CD4-positive, alpha-beta T cell treated with Interleukin-10 for 1 hour (primary cell): ENCODE measurements around the gene FN3KRP.
"Not testable (repeated sequence)": the region's sequence is repeated elsewhere in the genome, so short reads cannot be mapped to it uniquely, and the experiment has no call there.

Experiments used
- DNase-seq: peaks from one replicate; pipeline ENCODE4 v3.0.0-alpha.2; 2020

FN3KRP gene

DNA sequence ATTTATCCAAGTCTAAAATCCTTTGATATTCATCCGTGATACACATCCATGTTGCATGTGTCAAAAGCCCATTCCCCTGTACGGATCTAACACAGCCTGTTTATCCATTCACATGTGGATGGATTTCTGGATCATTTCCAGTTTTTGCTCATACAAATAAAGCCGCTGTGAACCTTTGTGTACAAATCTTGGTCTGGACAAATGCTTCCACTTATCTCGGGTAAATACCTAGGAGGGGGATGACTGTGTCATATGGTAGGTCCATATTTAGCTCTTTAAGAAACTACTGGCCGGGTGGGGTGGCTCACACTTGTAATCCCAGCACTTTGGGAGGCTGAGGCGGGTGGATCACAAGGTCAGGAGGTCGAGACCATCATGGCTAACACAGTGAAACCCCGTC, 29.0 kb downstream of the FN3KRP start:
- DNase-seq, result no peak

DNA sequence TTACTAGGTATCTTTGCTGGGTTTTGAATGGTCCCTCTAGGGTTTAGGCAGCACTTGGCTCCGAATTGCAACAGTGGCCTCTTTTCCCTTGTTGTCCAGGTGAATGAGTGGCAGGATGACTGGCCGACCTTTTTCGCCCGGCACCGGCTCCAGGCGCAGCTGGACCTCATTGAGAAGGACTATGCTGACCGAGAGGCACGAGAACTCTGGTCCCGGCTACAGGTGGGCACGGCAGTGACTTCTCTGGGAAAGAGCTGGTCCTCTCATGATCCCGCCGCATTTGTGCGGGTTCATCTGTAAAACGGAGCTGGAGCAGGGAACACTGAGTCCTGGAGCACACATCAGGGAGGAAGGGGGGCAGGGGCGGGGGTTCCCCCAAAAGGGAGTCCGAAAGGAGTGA, 32.2 kb downstream of the FN3KRP start:
- DNase-seq, result no peak

DNA sequence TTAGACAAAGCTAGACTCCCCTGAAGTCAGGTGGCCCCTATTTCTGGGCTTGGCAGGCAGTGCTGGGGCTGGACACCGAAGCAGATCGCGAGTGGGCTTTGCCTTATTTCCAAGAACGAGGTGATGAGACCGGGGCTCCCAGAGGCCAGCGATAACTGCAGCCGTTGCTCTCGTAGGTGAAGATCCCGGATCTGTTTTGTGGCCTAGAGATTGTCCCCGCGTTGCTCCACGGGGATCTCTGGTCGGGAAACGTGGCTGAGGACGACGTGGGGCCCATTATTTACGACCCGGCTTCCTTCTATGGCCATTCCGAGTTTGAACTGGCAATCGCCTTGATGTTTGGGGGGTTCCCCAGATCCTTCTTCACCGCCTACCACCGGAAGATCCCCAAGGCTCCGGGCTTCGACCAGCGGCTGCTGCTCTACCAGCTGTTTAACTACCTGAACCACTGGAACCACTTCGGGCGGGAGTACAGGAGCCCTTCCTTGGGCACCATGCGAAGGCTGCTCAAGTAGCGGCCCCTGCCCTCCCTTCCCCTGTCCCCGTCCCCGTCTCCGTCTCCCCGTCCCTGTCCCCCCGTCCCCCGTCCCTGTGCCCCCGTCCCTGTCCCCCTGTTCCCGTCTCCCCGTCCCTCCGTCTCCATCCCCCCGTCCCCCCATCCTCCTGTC, 33.9 kb downstream of the FN3KRP start:
- no peak for DNase-seq

DNA sequence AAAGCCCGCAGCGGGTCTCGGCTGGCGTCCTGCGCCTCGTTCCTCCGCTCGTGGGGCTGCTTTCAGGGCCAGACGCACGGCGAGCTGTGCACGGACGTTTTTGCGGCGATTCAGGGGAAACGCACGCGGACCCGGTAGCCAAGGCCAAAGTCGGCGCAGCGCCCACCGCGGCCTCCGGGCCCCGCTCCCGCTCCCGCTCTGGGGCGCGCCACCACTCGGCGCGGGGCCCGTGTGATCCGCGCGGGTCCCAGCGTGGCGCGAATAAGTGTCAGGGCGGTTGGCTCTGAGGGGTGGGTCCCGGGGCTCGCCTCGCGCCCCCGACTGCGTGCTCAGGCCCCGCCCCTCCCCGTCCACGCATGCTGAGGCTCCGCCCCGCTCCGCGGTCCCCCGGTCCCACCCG, 34.7 kb downstream of the FN3KRP start:
- no peak for DNase-seq

DNA sequence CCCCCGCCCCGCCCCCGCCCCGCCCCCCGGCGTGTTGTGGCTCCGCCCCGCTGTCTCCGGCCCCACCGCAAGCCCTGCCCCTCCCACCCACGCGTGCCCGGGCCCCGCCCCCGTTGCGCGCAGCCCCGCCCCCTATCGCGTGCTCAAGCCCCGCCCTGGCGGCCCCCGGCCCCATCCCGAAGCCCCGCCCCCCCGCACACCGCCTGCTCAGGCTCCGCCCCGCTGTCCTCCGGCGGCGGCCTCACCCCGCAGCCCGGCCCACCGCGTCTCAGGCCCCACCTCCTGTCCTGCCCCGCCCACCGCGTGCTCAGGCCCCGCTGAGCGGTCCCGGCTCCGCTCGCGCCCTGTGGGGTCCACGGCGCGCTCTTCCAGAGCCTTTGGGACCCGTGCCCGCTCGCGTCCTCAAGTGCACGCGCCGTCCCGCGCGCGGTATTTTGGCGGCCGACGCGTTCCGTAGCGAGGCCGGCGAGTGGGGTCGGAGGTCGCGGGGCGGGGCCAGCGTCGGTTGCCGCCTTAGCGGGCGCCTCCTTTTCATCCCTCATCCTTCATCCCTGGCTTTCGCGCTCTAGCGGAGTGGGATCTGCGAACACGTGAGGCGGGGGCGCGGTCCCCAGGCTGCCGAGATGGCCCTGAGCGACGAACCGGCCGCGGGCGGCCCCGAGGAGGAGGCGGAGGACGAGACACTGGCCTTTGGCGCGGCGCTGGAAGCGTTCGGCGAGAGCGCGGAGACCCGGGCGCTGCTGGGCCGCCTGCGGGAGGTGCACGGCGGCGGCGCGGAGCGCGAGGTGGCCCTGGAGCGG, 35.3 kb downstream of the FN3KRP start, which contains the start of gene TBCD:
Gene TBCD, plus strand, starts transcription at position 495 of the 800 bp plus-strand sequence. Its CDS starts 129 bp downstream, at position 624.
- DNase-seq, result peak; percentile 86

DNA sequence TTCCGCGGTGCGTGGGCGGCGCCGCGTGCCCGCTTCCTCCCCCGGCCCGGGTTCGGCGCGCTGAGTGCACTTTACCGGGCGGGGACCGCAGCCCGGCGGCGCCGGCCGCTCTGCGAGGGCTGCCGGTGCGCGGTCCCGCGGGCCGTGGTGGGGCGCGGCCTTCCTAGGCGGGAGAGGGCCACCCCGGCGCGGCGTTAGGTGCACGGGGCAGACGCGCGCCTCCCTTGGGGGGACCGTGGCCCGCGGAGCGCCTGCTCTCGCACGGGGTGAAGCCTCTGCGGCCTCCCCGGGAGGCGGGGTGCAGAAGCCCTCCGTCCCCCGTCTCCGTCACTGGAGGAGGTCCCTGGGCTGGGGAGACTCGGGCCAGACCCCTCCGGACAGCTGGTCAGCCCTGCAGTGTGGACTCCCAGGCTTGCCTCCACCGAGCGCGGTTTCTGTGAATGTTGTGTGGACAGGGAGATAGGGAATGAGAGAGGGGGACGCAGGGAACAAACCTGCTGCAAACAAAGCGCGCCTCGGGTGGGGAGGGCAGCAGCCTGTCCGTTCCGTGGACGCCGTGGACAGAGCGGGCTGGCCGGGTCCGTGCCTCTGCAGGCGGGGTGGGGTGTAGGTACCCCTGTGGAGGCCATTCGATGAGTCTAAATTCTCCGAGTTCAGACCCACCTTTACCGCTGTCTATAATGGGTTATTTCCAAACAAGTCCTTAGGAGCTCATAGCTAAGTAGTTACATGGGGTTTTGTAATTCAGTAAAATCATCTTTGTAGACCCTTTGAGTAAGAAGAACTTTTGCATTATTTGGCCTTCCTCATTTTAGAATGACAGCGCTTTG, 36.1 kb downstream of the FN3KRP start:
- no peak for DNase-seq

DNA sequence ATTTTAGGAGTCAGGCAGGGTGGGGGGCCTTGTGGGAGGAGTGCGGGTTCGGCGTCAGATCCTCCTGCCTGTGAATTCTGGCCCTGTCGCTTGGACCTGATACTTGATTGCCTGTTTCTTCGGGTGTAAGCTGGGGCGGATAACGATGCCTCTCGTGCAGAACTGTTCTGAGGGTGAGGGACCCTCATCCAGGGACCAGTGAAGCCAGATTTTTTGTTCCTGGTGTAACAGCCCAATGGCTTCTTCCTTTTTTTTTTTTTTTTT, 36.6 kb downstream of the FN3KRP start:
- no peak for DNase-seq

DNA sequence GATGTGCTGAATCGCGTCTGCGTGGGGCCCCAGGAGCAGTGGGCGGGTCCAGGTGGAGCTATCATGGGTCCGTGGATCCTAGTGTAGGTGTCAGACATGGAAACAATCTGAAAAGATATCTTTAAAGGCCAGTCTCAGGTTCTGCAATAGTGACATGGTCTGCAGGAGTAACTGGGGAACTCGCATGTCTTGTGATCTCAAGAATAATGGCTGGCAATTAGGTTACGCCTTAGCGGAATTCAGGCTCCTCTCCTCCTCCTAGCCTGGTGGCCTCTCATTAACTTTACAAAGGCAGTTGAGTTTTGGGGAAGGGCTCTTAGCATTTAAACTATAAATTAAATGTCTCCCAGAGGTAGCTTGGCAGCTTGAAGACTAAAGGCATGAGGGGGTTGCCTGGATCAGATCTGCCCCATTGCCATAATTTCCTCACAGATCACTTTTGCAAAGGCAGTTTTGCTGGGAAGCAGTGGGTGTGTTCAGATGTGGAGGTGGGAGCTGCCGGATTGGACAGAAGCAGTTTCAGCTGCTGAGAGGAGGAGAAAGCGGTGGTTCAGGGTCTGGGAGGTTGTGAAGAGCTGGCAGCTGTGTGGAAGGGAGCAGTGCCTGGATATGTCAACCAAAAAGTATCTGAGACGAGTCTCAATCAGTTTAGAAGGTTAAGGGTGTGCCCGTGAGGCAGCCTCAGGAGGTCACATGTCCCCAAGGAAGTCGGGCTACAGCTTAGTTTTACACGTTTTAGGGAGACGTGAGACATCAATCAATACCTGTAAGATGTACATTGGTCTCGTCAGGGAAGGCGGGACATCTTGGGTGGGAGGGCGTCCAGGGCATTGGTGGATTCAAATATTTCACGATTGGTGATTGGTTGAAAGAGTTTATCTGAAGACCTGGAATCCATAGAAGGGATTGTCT, 38.0 kb downstream of the FN3KRP start:
- no peak for DNase-seq

DNA sequence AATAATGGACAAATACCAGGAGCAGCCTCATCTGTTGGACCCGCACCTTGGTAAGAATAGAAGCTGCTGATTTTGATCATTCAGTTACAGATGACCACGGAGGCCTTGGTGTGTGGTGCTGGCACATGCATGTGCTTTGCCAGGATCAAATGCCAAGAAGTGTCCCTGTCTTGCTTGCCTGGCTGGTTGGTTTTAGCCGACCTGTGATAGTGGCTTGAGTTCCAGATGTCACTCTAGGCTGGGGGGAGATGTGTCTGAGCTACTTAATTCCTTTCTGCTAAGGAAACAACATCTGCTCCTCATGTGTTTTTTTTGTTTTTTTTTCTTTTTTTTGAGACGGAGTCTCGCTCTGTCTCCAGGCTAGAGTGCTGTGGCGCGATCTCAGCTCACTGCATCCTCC, 39.7 kb downstream of the FN3KRP start:
- DNase-seq, result no peak

DNA sequence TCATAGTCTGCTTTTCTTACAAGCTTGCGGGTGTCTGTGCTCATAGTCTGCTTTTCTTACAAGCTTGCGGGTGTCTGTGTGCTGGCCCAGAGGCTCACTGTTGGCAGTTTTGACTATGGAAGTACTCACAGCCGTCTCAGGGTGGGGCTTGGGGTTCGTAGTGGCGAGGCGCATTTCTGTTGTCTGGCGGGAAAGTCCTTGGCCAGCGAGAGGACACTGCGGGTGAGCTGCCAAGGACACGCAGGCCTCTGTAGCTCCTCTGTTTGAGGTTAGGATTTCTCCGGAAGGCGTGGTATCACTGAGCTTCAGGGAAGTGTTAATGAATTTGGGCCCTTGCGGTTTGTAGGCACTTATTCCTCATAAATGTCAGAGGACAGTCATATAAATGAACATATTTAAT, 48.9 kb downstream of the FN3KRP start:
- DNase-seq, result no peak

DNA sequence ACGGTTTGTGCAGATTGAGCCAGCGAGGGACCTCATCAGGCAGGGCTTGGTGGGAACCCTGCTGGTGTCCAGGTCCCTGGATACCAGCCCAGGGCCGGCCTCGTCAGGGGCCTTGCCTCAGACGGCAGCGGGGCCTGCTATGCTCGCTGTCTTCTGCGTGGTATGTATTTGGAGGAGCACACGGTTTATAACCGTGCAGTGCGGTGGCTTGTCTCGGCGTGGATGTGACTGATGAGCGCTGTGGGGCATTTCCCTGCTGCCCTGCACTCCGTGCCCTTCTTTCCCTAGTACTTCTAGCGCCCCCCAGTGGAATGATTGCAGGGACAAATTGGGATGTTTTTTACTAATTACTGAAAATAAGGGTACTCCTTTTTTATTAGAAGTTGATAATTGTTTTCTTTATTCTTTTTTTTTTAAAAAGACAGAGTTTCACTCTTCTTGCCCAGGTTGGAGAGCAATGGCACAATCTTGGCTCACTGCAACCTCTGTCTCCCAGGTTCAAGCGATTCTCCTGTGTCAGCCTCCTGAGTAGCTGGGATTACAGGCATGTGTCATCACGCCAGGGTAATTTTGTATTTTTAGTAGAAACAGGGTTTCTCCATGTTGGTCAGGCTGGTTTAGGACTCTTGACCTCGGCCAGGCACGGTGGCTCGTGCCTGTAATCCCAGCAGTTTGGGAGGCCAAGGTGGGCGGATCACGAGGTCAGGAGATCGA, 50.7 kb downstream of the FN3KRP start:
- peak; percentile 45 for DNase-seq

DNA sequence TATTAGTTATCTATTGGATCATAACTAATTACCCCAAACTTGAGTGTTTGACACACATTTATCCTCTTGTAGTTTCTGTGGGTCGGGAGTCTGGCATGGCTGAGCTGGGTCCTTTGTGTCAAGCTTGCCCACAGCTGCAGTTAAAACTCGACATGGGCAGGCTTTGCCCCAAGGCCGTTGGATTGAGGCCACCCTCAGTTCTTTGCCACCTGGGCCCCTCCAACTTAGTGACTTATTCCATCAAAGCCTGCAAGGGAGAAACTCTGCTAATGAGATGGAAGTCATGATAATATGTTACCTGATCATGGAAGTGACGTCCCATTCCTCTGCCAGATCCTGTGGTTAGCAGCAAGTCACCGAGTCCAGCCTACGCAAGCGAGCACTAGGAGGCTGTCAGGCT, 52.5 kb downstream of the FN3KRP start:
- DNase-seq, result no peak

DNA sequence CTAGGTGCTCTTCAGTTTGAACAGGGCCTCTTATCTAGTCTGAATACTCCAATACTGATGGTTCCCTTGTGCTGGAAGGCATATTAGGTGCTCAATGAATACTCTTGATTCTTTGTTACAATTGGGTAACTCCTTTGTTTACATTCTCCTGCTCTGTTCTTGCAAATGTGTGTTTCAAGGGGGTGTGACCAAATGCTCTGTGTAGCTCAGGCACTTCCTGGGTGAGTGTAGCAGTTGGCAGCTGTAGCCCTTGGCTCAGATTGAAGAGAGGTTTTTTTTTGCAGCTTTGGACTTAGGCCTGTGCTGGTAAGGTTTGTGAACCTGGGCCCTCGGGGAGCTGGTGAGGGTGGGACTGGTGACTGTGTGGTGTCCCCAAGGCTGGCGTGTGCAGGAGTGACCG, 55.5 kb downstream of the FN3KRP start:
- no peak for DNase-seq

DNA sequence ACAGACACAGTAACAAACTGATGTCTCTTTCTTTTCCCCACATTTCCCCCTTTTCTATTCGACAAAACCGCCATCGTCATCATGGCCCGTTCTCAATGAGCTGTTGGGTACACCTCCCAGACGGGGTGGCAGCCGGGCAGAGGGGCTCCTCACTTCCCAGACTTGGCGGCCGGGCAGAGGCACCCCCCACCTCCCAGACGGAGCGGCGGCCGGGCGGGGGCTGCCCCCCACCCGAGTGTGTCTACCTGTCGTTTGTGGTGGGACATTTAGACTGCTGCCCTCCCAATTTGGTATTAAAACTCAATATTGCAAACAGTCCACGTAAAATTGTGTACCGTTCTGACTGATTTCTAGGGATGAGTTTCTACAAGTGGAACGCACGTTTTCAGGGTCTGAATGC, 58.0 kb downstream of the FN3KRP start:
- DNase-seq, result not testable (repeated sequence)

DNA sequence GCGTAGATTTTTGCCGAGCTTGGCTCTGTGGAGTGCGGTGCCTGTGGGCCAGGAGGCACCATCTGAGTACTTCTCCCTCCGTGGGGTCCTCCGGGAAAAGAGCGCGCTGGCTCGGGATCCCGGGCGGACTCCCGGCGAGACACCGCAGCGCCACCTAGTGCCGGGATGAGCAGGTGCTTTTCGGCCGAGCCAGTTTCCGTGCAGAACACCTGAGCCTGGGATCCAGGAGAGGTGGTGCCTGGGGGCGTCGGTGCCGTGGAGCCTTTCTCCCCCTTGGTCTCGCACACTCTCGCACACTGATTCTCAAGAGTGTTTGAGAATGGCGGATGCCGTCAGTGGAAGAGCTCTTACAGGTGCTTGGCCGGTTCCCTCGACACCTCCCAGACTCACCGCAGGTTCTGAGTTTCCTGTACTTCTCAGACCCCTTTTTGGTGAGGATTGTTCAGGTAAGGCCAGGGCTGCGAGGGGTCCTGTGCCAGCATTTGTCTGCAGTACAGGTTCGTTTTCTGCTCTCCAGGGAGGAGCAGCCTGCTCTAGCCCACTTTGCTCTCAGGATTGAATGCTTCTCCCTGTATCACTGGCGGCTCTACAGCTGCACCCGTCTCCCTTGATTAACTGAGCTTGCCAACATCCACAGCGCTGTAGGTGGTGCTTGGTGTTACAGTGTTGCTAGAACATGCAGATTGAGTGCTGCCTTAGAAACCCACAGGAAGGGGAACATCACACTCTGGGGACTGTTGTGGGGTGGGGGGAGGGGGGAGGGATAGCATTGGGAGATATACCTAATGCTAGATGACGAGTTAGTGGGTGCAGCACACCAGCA, 58.7 kb downstream of the FN3KRP start:
- peak; percentile 40 for DNase-seq

DNA sequence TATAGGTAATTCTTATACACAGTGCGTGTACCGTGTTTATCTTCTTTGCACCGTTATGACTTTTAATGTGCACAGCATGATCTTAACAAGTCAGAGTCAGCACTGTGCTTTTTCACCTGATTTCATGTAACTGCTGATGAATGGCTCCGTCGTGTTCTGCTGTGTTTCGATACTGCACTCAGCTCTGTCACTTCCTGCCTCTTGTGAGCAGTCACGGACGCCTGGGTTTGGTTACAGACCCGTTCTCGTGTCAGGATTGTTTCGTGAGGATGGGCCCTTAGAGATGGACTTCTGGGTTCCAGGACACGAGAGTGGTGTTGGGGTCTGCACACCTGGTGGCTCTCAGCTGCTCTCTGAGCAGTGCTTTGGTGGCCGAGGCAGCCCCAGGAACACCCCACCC, 59.9 kb downstream of the FN3KRP start:
- DNase-seq, result no peak
